ENCODE measurements around the gene KRT35. TPM values are rescaled to one million over a fixed set of nuclear protein-coding genes. Genes with fewer than 3 reads are reported as not detected.

The KRT35 gene
- total and polyA plus RNA-seq, 2 of the 13 experiments (the other 11 are each of a cell fraction or from before 2014, with no cell fraction given): not detected

Small RNA genes within 50 kb of the gene (microRNA-seq; reads per million reads assigned to microRNA genes)
- not detected for gene MIR6510

Small RNA genes within 50 kb of the gene (small RNA-seq; reads per million reads assigned to genes)
- 0.65 to 33.8 (median 1.6) reads per million in 3 experiments for gene RNU2-32P (ENCODE audit: insufficient read depth in 2 of 3, insufficient read length in 3 of 3, low read depth in 2 of 3, low replicate concordance in 1 of 3)

Other genes starting within 250 kb of the KRT35 start
- not detected in 2 replicates for gene KRTAP9-3, start 248.7 kb downstream of the KRT35 start, total RNA-seq (2016; rRNA removed; fragmentation: Illumina TruSeq; extraction: Trizol)
- gene KRTAP9-3, start 248.7 kb downstream of the KRT35 start, polyA plus RNA-seq (2011; rRNA removed): not detected in 2 replicates
- gene KRTAP9-8, start 243.2 kb downstream of the KRT35 start, total RNA-seq (2016; rRNA removed; fragmentation: Illumina TruSeq; extraction: Trizol): not detected in 2 replicates
- not detected in 2 replicates for gene KRTAP9-8, start 243.2 kb downstream of the KRT35 start, polyA plus RNA-seq (2011; rRNA removed)
- not detected in 2 replicates for gene KRTAP9-4, start 231.5 kb downstream of the KRT35 start, total RNA-seq (2016; rRNA removed; fragmentation: Illumina TruSeq; extraction: Trizol)
- gene KRTAP9-4, start 231.5 kb downstream of the KRT35 start, polyA plus RNA-seq (2011; rRNA removed): not detected in 2 replicates
- not detected in 2 replicates for gene KRTAP9-9, start 225.8 kb downstream of the KRT35 start, total RNA-seq (2016; rRNA removed; fragmentation: Illumina TruSeq; extraction: Trizol)
- not detected in 2 replicates for gene KRTAP9-9, start 225.8 kb downstream of the KRT35 start, polyA plus RNA-seq (2011; rRNA removed)
- not detected in 2 replicates for gene KRTAP9-6, start 215.8 kb downstream of the KRT35 start, total RNA-seq (2016; rRNA removed; fragmentation: Illumina TruSeq; extraction: Trizol)
- not detected in 2 replicates for gene KRTAP9-6, start 215.8 kb downstream of the KRT35 start, polyA plus RNA-seq (2011; rRNA removed)
- gene KRTAP9-7, start 205.5 kb downstream of the KRT35 start, total RNA-seq (2016; rRNA removed; fragmentation: Illumina TruSeq; extraction: Trizol): not detected in 2 replicates
- gene KRTAP9-7, start 205.5 kb downstream of the KRT35 start, polyA plus RNA-seq (2011; rRNA removed): not detected in 2 replicates
- not detected in 2 replicates for gene KRTAP29-1, start 178.3 kb downstream of the KRT35 start, total RNA-seq (2016; rRNA removed; fragmentation: Illumina TruSeq; extraction: Trizol)
- not detected in 2 replicates for gene KRTAP29-1, start 178.3 kb downstream of the KRT35 start, polyA plus RNA-seq (2011; rRNA removed)
- gene KRTAP16-1, start 171.8 kb downstream of the KRT35 start, total RNA-seq (2016; rRNA removed; fragmentation: Illumina TruSeq; extraction: Trizol): not detected in 2 replicates
- gene KRTAP16-1, start 171.8 kb downstream of the KRT35 start, polyA plus RNA-seq (2011; rRNA removed): not detected in 2 replicates
- gene KRTAP17-1, start 165.4 kb downstream of the KRT35 start, total RNA-seq (2016; rRNA removed; fragmentation: Illumina TruSeq; extraction: Trizol): not detected in 2 replicates
- not detected in 2 replicates for gene KRTAP17-1, start 165.4 kb downstream of the KRT35 start, polyA plus RNA-seq (2011; rRNA removed)
- gene KRT33A, start 130.3 kb downstream of the KRT35 start, total RNA-seq (2016; rRNA removed; fragmentation: Illumina TruSeq; extraction: Trizol): not detected in 2 replicates
- gene KRT33A, start 130.3 kb downstream of the KRT35 start, polyA plus RNA-seq (2011; rRNA removed): not detected in 2 replicates
- gene KRT33B, start 111.3 kb downstream of the KRT35 start, total RNA-seq (2016; rRNA removed; fragmentation: Illumina TruSeq; extraction: Trizol): not detected in 2 replicates
- not detected in 2 replicates for gene KRT33B, start 111.3 kb downstream of the KRT35 start, polyA plus RNA-seq (2011; rRNA removed)
- not detected in 2 replicates for gene KRT34, start 98.8 kb downstream of the KRT35 start, total RNA-seq (2016; rRNA removed; fragmentation: Illumina TruSeq; extraction: Trizol)
- gene KRT34, start 98.8 kb downstream of the KRT35 start, polyA plus RNA-seq (2011; rRNA removed): 0.05 TPM in 1 of 2 replicates, not detected in the other
- not detected in 2 replicates for gene KRT31, start 83.5 kb downstream of the KRT35 start, total RNA-seq (2016; rRNA removed; fragmentation: Illumina TruSeq; extraction: Trizol)
- 0.05 TPM in 2 replicates for gene KRT31, start 83.5 kb downstream of the KRT35 start, polyA plus RNA-seq (2011; rRNA removed)
- gene KRT37, start 56.6 kb downstream of the KRT35 start, total RNA-seq (2016; rRNA removed; fragmentation: Illumina TruSeq; extraction: Trizol): not detected in 2 replicates
- gene KRT37, start 56.6 kb downstream of the KRT35 start, polyA plus RNA-seq (2011; rRNA removed): 0.69 and 0.76 TPM in 2 replicates
- not detected in 2 replicates for gene KRT38, start 40.2 kb downstream of the KRT35 start, total RNA-seq (2016; rRNA removed; fragmentation: Illumina TruSeq; extraction: Trizol)
- not detected in 2 replicates for gene KRT38, start 40.2 kb downstream of the KRT35 start, polyA plus RNA-seq (2011; rRNA removed)
- gene KRT32, start 13.8 kb downstream of the KRT35 start, total RNA-seq (2016; rRNA removed; fragmentation: Illumina TruSeq; extraction: Trizol): not detected in 2 replicates
- gene KRT32, start 13.8 kb downstream of the KRT35 start, polyA plus RNA-seq (2011; rRNA removed): not detected in 2 replicates
- not detected in 2 replicates for gene KRT36, start 8.8 kb upstream of the KRT35 start, total RNA-seq (2016; rRNA removed; fragmentation: Illumina TruSeq; extraction: Trizol)
- gene KRT36, start 8.8 kb upstream of the KRT35 start, polyA plus RNA-seq (2011; rRNA removed): not detected in 2 replicates
- gene KRT13, start 24.5 kb upstream of the KRT35 start, total RNA-seq (2016; rRNA removed; fragmentation: Illumina TruSeq; extraction: Trizol): not detected in 2 replicates
- 0.30 TPM in 1 of 2 replicates, not detected in the other for gene KRT13, start 24.5 kb upstream of the KRT35 start, polyA plus RNA-seq (2011; rRNA removed)
- gene KRT15, start 37.7 kb upstream of the KRT35 start, total RNA-seq (2016; rRNA removed; fragmentation: Illumina TruSeq; extraction: Trizol): 0.46 and 0.94 TPM in 2 replicates
- gene KRT15, start 37.7 kb upstream of the KRT35 start, polyA plus RNA-seq (2011; rRNA removed): 0.63 and 1.2 TPM in 2 replicates
- gene KRT19, start 47.2 kb upstream of the KRT35 start, total RNA-seq (2016; rRNA removed; fragmentation: Illumina TruSeq; extraction: Trizol): 114 and 131 TPM in 2 replicates
- 142 and 154 TPM in 2 replicates for gene KRT19, start 47.2 kb upstream of the KRT35 start, polyA plus RNA-seq (2011; rRNA removed)
- not detected in 2 replicates for gene KRT9, start 90.9 kb upstream of the KRT35 start, total RNA-seq (2016; rRNA removed; fragmentation: Illumina TruSeq; extraction: Trizol)
- gene KRT9, start 90.9 kb upstream of the KRT35 start, polyA plus RNA-seq (2011; rRNA removed): not detected in 2 replicates
- gene KRT14, start 105.7 kb upstream of the KRT35 start, total RNA-seq (2016; rRNA removed; fragmentation: Illumina TruSeq; extraction: Trizol): not detected in 2 replicates
- gene KRT14, start 105.7 kb upstream of the KRT35 start, polyA plus RNA-seq (2011; rRNA removed): 0.09 and 0.37 TPM in 2 replicates
- not detected in 2 replicates for gene KRT16, start 131.6 kb upstream of the KRT35 start, total RNA-seq (2016; rRNA removed; fragmentation: Illumina TruSeq; extraction: Trizol)
- 0.07 TPM in 1 of 2 replicates, not detected in the other for gene KRT16, start 131.6 kb upstream of the KRT35 start, polyA plus RNA-seq (2011; rRNA removed)
- 0.52 and 0.82 TPM in 2 replicates for gene KRT17, start 143.4 kb upstream of the KRT35 start, total RNA-seq (2016; rRNA removed; fragmentation: Illumina TruSeq; extraction: Trizol)
- gene KRT17, start 143.4 kb upstream of the KRT35 start, polyA plus RNA-seq (2011; rRNA removed): 0.38 and 0.47 TPM in 2 replicates
- gene EIF1, start 207.7 kb upstream of the KRT35 start, total RNA-seq (2016; rRNA removed; fragmentation: Illumina TruSeq; extraction: Trizol): 147 and 199 TPM in 2 replicates
- 388 and 517 TPM in 2 replicates for gene EIF1, start 207.7 kb upstream of the KRT35 start, polyA plus RNA-seq (2011; rRNA removed)
- 0.42 TPM in 1 of 2 replicates, not detected in the other for gene GAST, start 231.2 kb upstream of the KRT35 start, total RNA-seq (2016; rRNA removed; fragmentation: Illumina TruSeq; extraction: Trizol)
- 0.32 and 0.65 TPM in 2 replicates for gene GAST, start 231.2 kb upstream of the KRT35 start, polyA plus RNA-seq (2011; rRNA removed)